Muscle of leg (tissue), 11 donors: ENCODE data around the gene MAP3K13. TPM values are rescaled to one million over a fixed set of nuclear protein-coding genes. Genes with fewer than 3 reads are reported as not detected.

ENCODE experiments used
- DNase-seq: peaks from one replicate; pipeline ENCODE4 v3.0.0; 2013
- H3K27ac ChIP-seq: one replicate; pipeline ENCODE4 v1.5.1; 2013; ENCODE audit warnings: mild to moderate bottlenecking, low read length, control low read depth
- H3K27me3 ChIP-seq: one replicate; pipeline ENCODE4 v1.6.1; 2013; ENCODE audit warnings: low read length; ENCODE audit not compliant: control insufficient read depth, insufficient read depth
- H3K36me3 ChIP-seq: one replicate; pipeline ENCODE4 v1.6.1; 2013; ENCODE audit warnings: low read length; ENCODE audit not compliant: control insufficient read depth, insufficient read depth
- H3K4me1 ChIP-seq: one replicate; pipeline ENCODE4 v1.6.1; 2013; ENCODE audit warnings: low read length; ENCODE audit not compliant: control insufficient read depth, insufficient read depth
- H3K4me3 ChIP-seq: one replicate; pipeline ENCODE4 v1.5.1; 2013; ENCODE audit warnings: low read length, control low read depth
- H3K9me3 ChIP-seq: replicated peaks from 2 replicates; pipeline ENCODE4 v1.6.1; 2013; ENCODE audit warnings: low read depth, low read length; ENCODE audit not compliant: control insufficient read depth
- WGBS: methylation state at CpG from one replicate; pipeline ENCODE4 v1.1.5; 2013; ENCODE audit warnings: missing lambda C conversion rate; ENCODE audit not compliant: insufficient coverage; 5-methylcytosine and 5-hydroxymethylcytosine counted together
- polyA plus RNA-seq, 8 donors: library from polyadenylated mRNA; unstranded; fragments of 120-200 nt; gene quantifications; one replicate each; pipeline versions ENCODE4 v1.2.1 to v1.2.3, GENCODE V29; 2013; ENCODE audit warnings: inconsistent platforms in 1 of 8, low replicate concordance in 1 of 8; ENCODE audit not compliant: insufficient read length in 8 of 8, insufficient read depth in 1 of 8
- total RNA-seq: library from RNA; stranded (reverse); fragments of 120-200 nt; gene quantifications from one replicate; pipeline ENCODE4 v1.2.4, GENCODE V29; 2013

MAP3K13 gene
- total and polyA plus RNA-seq, 9 donors, result 12.4 to 22.7 (median 14.1) TPM

DNA sequence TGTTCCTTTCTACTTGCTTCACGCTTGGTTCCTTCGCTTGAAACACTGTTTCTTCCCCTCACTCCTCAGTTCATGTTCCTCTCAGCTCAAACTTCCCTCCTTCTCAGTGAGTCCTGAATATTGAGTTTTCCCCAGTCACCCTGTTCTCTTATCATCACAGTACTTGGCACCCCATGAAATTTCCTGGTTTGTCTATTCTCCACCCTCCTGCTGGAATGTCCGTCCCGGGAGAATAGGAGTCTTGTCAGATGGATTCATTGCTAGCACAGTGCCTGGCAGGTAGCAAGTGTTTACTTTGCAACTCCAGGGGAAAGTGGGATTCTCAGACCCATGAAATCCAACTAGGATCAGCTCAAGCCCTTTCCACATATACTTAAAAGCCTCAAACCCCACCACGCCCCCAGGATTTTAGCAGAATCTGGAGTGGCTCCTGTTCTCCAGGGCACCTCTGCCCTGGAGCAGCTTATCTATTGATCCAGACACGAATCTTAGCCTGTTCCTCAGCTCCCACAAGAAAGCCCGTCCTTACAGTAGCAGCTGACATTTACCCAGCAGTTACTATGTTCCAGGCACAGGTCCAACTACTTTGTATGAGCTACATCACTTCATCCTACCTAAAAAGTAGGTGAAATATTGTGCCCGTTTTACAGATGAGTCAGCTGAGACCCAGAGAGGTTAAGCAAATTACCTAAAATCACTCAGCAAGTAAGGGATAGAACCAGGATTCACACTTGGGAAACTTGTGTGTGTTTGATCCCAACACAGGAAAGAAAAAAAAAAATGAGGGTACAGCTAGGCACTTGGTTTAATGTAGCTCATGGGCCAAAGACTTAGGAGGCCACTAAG is 36.8 kb upstream of the MAP3K13 start:
- Histone ChIP-seq H3K4me3 (no peak overlapping the region), H3K27ac (no peak overlapping the region)
- 89% methylated on average over 5 of the region's 8 CpGs for WGBS

DNA sequence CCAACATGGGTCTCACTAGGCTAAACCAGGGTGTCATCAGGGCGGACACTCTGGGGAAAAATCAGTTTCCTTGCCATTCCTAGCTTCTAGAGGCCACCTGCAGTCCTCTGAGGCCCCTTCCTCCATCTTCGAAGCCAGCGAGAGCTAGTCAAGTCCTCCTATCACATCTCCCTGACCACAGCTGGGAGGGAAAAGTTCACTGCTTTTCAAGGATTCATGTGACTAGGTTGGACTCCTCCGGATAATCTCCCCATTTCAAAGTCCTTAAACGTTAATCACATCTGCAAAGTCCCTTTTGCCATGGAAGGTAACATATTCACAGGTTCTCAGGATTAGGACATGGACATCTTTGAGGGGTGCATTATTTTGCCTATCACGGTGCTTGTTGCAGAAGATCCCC is 35.9 kb upstream of the MAP3K13 start:
- DNase-seq, result no peak
- 96% methylated on average over 2 of the region's 6 CpGs for WGBS
- H3K4me1 ChIP-seq, result no peaks in the 10 kb centered on the region

More for the DNA sequence above, 36.8 kb upstream of the MAP3K13 start:
- H3K4me1 ChIP-seq, result no peaks in the 10 kb centered on the region
- DNase-seq, result no peak
- H3K27me3 ChIP-seq, result no peaks in the 10 kb centered on the region
- H3K9me3 ChIP-seq, result no peaks in the 10 kb centered on the region
- no peaks in the 10 kb centered on the region for H3K36me3 ChIP-seq

DNA sequence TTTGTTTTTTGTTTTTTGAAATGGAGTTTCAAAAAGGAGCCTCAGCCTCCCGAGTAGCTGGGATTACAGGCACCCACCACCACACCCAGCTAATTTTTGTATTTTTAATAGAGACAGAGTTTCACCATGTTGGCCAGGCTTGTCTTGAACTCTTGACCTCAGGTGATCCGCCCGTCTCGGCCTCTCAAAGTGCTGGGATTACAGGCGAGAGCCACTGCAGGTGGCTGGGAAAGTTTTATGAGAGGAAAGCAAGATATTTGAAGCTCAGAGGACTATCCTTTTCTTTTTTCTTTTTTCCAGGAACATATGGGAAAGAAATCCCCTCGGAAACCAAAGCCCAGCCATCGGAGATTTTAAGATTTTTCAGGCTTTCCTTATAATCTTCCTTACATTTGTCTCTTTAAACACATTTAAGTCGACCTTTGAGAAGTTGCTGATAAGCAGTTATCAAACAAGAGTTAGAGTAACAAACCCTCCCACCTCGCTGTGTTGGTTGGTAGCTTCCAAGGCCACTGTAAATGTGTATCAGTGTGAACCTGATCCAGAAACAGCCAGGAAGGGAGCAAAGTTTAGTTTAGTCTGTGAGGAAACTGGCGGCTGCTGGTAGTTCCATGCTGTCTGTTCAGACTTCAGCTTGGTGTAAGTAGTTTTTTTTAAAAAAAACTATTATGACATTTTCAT is 34.5 kb upstream of the MAP3K13 start:
- DNase-seq, result peak; percentile 50
- H3K4me3 ChIP-seq, result no peak overlapping the region
- no peaks in the 10 kb centered on the region for H3K4me1 ChIP-seq
- H3K9me3 ChIP-seq, result no peaks in the 10 kb centered on the region
- WGBS, result no CpG with 5 or more reads among the region's 10 CpGs
- peak overlapping the region; percentile 32 for H3K27ac ChIP-seq
- H3K36me3 ChIP-seq, result no peaks in the 10 kb centered on the region
- no peaks in the 10 kb centered on the region for H3K27me3 ChIP-seq

More for the DNA sequence above, 35.9 kb upstream of the MAP3K13 start:
- Histone ChIP-seq H3K4me3 (no peak overlapping the region), H3K9me3 (no peaks in the 10 kb centered on the region), H3K27me3 (no peaks in the 10 kb centered on the region), H3K36me3 (no peaks in the 10 kb centered on the region), H3K27ac (no peak overlapping the region)

DNA sequence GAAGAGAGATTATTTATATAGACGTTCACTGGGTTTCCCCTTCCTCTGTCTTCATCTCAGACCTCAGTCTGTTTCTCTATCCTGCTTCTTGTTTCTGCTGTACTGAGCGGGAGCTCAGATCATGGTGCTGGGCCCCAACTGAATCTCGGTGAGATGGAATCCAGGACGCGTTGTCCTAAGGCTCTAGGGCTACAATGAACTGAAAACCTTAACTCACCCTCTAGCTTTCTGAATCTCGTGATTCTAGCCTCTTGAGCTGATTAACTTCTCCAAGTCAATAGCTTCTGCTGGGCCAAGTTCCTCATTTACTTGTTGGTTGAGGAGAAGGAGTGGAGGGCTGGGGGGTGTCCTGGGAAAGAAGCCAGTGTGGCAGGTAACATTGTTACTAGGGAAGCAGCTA is 32.7 kb upstream of the MAP3K13 start:
- no peaks in the 10 kb centered on the region for H3K9me3 ChIP-seq
- H3K36me3 ChIP-seq, result no peaks in the 10 kb centered on the region
- H3K4me3 ChIP-seq, result no peak overlapping the region
- peak; percentile 46 for DNase-seq
- 96% methylated on average over 4 of the region's 6 CpGs for WGBS
- no peak overlapping the region for H3K27ac ChIP-seq
- no peaks in the 10 kb centered on the region for H3K27me3 ChIP-seq
- H3K4me1 ChIP-seq, result no peaks in the 10 kb centered on the region

DNA sequence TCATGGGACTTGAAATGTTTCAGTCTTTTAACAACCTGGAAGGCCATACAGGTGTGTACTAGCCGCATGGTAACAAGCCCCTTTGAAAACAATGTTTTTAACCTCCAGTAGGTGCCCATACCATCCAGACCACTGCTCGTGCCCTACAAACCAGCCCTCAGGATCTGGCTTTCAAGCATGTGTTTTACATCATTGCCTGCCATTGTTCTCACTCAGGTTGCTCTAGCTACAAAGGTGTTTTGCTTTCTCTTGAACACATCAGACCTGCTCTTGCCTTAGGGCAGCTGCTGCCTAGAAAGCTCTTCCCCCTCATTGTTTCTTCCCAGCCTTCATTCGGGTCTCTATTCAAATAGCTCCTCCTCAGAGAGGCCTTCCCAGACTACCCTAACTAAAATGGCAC is 32.3 kb upstream of the MAP3K13 start:
- 89% methylated on average over 3 of the region's 3 CpGs for WGBS
- no peak overlapping the region for H3K27ac ChIP-seq
- no peak for DNase-seq
- no peaks in the 10 kb centered on the region for H3K36me3 ChIP-seq
- H3K9me3 ChIP-seq, result no peaks in the 10 kb centered on the region
- no peaks in the 10 kb centered on the region for H3K27me3 ChIP-seq
- H3K4me1 ChIP-seq, result no peaks in the 10 kb centered on the region
- H3K4me3 ChIP-seq, result no peak overlapping the region

DNA sequence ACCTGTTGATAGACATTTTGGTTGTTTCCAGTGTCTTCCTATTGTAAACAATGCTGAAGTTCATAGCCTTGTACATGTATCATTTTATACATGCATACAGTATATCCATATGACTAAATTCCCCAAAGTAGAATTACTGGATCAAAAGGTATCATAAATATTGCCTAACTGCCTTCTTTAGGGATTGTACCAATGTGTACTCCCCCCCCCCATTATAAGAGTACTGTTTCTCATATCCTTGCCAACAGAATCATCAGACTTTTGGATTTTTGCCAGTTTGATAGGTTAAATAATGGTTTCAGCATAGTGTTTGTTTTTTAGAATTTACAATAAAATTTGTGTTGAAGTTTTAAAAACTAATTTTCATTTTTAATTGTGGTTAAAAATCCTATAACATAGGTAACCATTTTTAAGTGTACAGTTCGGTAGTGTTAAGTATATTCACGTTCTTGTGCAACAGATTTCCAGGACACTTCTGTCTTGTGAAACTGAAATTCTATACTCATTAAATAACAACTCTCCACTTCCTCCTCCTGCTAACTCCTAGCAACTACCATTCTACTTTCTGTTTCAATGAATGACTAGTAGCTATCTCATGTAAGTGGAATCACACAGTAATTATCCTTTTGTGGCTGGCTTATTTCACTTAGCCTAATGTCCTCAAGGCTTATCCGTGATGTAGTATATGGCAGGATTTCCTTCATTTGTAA is 30.8 kb upstream of the MAP3K13 start:
- Histone ChIP-seq H3K27me3 (no peaks in the 10 kb centered on the region), H3K4me3 (no peak overlapping the region), H3K9me3 (no peaks in the 10 kb centered on the region), H3K36me3 (no peaks in the 10 kb centered on the region), H3K4me1 (no peaks in the 10 kb centered on the region), H3K27ac (peak overlapping the region; percentile 74)
- WGBS, result no CpG with 5 or more reads among the region's 3 CpGs
- DNase-seq, result peak; percentile 60

DNA sequence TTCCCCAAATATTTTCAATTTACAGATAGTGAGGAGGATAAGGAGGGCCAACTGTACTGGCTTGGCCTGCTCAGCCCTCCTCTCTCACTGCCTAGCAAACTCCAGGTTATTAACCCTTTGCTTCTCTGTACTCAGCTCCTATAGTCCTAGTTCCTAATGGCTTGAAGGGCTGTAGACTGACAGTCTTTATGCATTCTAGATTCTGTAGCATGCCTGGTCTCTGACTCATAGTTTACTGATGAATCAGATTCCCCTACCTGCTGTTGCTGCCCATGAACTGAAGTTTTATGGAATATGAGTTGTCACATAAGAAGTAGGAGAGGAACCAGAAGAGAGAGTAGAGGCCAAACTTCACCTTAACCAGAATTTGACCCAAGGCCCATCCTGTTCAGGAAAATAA is 27.1 kb upstream of the MAP3K13 start:
- DNase-seq, result no peak
- Histone ChIP-seq H3K4me3 (no peak overlapping the region), H3K36me3 (no peaks in the 10 kb centered on the region), H3K9me3 (no peaks in the 10 kb centered on the region), H3K27me3 (no peaks in the 10 kb centered on the region), H3K27ac (no peak overlapping the region), H3K4me1 (no peaks in the 10 kb centered on the region)

DNA sequence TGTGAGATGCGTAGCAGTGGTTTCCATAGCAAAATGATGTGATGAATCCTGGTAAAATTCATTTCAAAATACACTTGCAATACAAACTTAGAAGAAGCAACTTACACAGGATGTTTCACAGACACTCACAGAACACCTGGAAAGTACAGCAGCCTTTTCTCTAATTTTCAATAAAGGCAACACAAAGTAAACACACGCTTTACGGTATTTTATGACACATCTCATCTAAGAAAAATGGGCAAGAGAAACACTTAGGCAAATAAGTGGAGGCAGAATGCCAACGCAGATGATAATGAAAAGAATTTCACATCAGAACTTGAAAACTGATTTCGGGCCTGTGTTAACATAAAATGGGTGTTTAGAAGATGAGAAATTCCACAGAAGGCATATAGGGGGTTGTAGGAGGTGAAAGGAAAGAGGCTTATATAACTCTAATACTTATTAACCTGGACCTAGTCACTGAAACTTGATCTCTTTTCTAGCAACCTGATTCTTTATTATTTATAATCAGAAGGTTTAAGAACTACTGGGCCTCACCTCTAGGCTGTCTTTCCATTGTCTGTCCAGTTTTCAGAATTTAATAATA is 25.6 kb upstream of the MAP3K13 start:
- no CpG with 5 or more reads among the region's 5 CpGs for WGBS
- Histone ChIP-seq H3K9me3 (no peaks in the 10 kb centered on the region), H3K4me1 (no peaks in the 10 kb centered on the region), H3K27ac (no peak overlapping the region), H3K36me3 (no peaks in the 10 kb centered on the region), H3K27me3 (no peaks in the 10 kb centered on the region), H3K4me3 (no peak overlapping the region)
- DNase-seq, result no peak

DNA sequence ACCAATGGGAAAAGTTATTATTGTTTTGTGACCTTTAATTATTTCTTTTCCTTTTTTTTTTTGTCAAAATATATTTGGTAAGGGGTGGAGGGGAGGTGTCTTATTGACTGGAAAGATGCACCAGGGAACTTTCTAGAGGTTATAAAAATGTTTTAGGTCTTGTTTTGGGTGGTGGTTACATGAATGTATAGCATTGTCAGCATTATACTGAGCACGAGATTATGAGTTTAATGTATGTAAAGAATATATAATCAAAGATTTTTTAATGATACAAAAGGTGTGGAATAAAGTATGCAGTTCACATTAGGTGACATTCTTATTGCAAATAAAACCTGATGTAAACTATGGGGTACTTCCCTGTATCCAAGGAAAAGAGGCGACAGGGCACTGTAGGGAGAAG is 23.0 kb upstream of the MAP3K13 start:
- Histone ChIP-seq H3K4me3 (no peak overlapping the region), H3K27ac (no peak overlapping the region), H3K9me3 (no peaks in the 10 kb centered on the region), H3K36me3 (no peaks in the 10 kb centered on the region), H3K4me1 (no peaks in the 10 kb centered on the region), H3K27me3 (no peaks in the 10 kb centered on the region)
- WGBS, result 92% methylated on average over 1 of the region's 2 CpGs
- no peak for DNase-seq

DNA sequence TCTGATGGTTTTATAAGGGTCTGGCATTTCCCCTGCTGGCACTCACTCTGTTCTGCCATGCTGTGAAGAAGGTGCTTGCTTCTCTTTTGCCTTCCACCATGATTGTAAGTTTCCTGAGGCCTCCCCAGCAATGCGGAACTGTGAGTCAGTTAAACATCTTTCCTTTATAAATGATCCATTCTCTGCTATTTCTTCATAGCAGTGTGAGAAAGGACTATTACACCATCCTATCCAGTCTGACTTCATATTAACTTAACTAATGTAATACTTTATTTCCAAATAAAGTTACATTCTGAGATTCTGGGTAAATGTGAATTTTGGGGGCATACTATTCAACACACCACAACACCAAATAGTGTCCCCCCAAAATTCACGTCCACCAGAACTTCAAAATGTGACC is 22.2 kb upstream of the MAP3K13 start:
- Histone ChIP-seq H3K36me3 (no peaks in the 10 kb centered on the region), H3K9me3 (no peaks in the 10 kb centered on the region), H3K27me3 (no peaks in the 10 kb centered on the region), H3K4me1 (no peaks in the 10 kb centered on the region), H3K27ac (no peak overlapping the region), H3K4me3 (no peak overlapping the region)
- no CpG with 5 or more reads among the region's 2 CpGs for WGBS
- DNase-seq, result no peak
